Measurements from ENCODE around the gene MARK1.
"Not testable (repeated sequence)": the region's sequence is repeated elsewhere in the genome, so short reads cannot be mapped to it uniquely, and the experiment has no call there.

Gene MARK1

DNA sequence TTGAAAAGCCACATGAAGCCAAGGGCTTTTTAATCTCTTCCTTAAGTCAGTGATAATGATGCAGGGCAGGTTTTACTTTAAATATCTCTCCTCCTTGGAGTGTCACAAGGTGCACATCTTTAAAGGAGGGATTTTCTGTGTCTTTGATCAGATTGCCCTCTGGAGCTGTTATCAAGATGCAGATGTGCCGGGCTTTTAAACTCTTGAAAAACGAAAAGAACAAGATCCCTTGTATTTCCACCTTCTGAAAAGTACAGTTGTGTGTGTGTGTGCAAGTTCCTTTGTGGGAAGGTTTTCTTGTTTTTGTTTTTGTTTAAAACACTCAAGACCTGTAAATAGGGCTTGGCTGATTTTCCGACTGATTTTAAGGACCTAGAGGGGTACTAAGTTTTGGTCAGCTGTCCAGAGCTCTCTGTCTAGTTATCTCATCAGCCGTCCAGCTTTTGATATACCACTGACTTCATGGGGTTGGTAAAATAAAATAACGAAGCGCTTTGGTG, 1.6 kb downstream of the MARK1 start:
- no peak for DNase-seq (ENCODE audit: low read depth)

DNA sequence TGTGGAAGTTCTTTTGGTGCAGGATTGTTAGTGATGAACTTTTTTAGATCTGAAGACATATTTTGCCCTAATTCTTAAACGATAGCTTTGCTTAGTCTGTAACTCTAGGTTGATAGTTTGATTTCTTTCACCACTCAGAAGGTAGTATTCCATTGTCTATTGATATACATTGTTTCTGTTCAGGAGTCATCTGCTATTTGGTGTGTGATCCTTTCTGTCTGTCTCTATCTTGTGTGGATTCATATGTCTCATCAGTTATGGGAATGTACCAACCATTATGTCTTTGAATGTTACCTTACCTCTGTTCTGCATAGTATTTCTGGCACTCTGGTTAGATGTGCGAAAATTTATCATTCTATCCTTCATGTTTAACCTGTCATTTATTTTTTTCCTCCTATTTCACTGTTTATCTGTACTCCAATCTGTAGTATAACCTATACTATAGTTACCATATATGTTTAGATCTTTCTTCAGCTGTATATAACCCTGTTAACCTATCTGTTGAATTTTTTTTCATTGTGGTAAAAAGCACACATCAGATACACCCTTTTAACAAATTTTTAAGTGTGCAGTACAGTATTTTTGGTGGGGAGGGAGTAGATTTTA, 5.7 kb downstream of the MARK1 start:
- DNase-seq (ENCODE audit: low read depth), result no peak

DNA sequence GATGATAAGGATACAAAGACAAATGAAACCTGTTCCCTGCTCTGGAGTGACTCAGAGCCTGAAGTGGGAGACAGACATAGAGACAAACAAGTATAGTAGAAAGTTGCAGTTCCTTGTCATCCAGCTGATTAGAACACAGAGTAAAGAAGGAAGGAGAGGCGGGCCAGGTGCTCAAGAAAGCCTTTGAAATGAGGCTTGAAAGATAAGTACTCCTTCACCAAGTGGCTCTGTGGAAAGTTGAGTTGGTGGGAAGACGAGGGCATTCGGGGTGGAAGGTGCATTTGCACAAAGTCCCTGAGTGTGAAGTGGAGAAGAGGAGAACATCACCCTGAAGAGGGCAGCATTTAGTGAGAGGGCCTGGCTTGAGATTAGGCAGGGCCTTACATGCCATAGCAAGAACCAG, 17.0 kb downstream of the MARK1 start:
- DNase-seq (ENCODE audit: low read depth), result no peak

DNA sequence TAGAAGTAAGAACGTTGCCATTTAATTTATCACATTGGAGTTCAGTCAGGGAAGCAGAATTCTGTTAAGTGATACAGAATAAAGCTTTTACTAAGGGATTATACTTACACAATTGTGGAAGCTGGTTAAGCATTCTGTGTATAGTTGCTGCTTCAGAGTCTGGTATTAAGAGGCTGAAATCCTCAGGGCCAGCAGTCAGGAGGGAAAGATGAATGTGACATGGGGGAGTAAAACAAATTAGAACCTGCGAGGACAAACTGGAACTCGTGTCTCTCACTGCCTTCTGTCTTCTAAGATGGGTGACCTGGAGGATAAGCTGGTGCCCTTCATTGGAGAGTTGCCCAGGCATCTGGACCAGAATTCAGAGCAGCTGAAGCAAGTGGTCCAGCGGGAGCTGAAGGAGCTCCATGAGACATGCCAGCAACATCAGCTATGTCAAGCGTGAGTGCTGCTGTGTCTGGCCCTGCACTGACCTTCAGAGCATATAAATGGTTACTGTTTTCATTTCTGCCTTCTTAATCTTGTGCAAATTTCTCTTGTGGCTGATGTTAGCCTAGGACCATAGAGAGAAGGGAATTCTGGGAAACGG, 23.0 kb downstream of the MARK1 start:
- no peak for DNase-seq (ENCODE audit: low read depth)

DNA sequence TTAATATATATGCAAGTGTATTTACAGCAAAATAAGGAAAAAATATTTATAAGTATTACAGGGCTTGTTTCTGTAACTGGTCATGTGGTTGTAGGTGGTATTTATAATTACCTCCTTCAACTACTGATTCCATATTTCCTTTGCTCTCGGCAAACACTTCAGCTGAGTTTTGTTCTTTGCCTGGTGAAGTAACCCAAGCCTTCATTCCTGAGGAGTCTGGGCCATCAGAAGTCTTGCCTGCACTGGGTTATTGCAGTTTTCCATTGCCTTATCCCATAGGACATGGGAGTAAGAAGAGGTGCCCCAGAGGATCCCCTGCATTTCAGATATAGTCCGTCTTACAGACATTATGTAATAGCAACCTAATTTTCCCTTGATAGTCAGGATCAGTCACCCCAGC, 23.8 kb downstream of the MARK1 start:
- no peak for DNase-seq (ENCODE audit: low read depth)

DNA sequence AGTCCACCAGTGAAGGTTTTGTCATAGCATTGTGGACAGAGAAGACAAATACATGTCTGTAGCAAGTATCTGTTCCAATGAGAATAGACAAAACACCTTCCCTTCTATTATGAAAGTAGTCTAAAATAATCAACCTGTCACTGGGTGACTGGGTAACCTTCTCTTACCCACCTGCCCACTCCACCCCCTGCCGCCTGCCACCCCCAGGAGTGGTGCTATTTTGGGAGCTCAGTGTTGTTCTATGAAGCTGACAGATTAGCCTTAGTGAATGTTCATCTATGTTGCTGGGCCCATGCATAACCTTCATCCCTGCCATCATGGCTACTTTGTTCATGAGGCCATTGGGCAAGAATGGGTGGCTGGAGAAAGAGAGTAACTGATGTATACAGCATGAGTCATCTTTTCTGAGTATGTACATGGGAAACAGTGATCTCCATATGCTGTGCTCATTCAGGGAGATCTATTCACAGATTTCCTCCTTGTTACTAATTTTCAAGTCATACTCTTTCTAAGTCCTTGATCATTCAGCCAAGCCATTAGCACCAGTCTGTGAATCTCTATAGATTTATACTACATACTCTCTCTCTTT, 24.8 kb downstream of the MARK1 start:
- no peak for DNase-seq (ENCODE audit: low read depth)

DNA sequence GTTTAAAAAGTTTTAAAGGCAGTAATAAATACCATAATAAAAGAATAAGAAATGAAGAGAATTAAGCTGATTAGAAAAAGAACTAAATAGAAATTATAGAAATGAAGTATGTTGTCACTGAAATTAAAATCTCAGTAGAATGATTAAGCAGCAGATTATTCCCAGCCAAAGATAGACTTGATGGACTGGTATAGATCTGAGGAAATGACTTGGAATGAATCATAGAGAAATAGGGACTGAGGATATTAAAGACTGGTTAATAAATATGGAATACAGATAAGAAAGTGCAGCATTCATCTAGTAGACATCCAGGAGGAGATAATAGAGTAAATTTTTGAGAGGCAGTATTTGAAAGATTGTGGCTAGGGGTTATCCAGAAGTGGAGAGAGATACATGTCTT, 28.7 kb downstream of the MARK1 start:
- no peak for DNase-seq (ENCODE audit: low read depth)

DNA sequence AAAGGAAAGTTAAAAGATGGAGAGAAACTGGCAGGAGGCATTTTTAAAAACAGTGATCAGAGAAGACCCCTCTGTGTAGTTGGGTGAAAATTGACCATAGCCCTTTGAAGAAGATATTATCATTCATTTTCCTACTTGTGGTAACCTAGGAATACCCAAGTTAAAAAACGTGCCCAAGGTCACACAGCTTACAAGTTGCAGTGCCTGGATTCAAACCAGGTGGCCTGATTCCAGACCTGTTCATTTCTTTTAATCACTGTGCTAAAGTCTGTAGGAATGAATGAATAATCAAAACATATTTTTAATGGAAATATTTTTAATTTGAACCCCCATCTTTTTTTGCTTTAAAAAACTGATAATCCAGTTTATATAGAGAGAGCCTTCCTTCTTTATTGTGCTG, 35.6 kb downstream of the MARK1 start:
- no peak for DNase-seq (ENCODE audit: low read depth)

DNA sequence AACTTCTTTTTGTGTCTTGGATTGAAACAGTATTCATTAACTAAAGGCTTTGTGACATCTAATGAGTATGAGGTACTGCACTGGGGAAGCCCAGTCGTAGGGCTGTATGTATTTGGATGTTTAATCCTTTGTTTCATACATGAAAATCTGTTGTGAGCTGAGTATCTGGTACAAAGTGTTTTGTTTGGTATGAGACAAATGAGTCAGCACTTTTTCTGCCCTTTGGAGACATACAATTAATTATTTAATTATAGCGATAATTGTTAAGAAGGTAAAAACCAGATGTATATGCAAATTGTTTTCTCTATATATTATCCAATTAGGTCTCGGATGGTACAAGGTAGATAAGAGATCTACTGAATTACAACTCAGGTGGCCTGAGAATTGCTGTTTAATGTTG, 36.3 kb downstream of the MARK1 start:
- no peak for DNase-seq (ENCODE audit: low read depth)

DNA sequence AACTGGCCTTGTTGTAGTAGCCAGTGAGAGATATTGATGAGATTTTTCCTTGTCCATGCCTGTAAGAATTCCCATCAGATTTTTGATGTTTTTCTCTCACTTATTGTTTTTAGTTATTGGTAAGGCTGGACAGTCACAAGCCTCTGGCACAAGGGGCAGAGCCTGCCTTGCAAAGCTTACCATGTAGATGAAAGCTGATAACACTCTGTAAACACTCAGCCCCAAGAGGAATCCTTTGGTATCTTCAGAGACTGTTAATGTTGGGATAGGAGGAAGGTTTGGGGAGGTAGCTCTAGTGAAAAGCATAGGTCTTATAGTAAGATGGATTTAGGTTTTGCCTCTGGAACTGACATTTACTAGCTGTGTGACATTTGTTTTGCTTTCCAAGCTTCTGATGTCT, 37.7 kb downstream of the MARK1 start:
- DNase-seq (ENCODE audit: low read depth), result no peak

DNA sequence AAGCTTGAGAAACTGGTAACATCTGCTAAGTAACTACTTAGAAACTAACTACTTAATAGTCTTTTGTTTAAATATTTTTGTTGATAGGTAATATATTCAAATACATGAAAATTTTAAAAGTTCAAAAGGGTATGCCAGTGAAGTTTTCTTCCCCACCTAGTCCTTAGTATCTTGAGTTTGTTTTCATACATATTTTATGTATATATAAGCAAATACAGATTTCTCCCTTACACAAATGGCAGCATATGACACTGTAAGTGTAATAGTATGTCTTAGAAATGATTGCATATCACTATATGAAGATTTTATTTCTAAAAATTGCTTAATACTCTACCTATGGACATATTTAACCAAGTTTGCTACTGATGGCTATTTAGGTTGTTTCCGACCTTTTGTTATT, 38.9 kb downstream of the MARK1 start:
- DNase-seq (ENCODE audit: low read depth), result no peak

DNA sequence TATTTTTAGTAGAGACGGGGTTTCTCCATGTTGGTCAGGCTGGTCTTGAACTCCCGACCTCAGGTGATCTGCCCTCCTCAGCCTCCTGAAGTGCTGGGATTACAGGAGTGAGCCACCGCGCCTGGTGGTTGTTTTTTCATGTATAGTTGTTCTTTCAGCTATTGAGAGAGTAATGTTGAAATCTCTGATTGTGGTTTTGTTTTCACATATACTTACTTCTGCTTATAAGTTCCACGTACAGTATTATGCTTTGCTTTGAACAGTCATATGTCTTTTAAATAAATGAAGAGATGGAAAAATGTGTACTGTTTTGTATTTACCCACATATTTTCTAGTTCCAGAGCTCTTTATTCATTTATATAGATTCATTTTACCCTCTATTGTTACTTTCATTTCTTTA, 44.5 kb downstream of the MARK1 start:
- DNase-seq (ENCODE audit: low read depth), result no peak

DNA sequence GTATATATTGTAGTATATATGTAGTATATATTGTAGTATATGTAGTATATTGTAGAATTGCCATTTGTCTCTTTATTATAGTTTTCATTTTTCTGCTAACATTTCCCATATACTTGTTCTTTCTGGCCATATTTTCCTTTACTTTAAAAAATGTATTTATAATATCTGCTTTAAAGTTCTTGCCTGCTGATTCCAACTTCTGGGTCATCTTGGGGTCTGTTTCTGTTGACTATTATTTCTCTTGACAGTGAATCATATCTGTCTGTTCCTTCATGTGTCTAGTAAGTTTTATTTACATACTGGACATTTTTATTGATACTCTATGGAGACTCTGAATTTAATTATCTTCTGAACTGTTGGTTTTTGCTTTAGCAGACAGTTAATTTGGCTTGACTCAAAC, 45.9 kb downstream of the MARK1 start:
- DNase-seq (ENCODE audit: low read depth), result no peak

DNA sequence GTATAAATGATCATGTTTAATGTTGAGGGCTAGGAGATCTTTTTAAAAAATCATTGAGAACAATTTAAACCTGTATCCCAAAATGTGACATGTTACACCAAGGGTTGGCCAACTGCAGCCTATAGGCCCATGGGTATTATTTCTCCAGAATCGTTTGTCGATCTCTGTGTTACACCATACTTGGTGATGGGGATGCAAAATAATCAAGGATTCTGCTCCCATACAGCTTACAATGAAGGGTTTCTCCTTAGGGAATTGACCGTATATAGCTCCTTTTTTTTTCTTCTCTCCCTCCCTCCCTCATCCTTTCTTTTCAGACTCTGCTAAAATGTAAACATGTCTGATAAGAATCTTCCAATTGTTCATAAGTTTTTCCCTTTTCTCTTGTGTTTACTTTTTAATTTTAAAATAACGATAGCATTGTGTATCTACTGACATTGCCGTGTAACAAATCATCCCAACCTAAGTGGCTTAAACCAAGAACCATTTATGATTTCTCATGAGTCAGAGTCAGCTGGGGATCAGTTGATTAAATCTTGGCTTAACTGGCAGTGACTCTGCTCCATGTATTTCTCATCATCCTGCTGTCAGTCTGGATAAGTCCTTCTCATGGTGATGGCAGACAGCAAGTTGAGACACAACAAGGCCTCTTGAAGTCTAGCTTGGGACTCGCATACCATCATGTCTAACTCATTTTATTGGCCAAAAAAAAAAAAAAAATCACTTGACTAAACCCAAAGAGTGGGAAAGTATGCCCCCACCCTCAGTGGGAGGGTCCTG, 48.0 kb downstream of the MARK1 start:
- no peak for DNase-seq (ENCODE audit: low read depth)

DNA sequence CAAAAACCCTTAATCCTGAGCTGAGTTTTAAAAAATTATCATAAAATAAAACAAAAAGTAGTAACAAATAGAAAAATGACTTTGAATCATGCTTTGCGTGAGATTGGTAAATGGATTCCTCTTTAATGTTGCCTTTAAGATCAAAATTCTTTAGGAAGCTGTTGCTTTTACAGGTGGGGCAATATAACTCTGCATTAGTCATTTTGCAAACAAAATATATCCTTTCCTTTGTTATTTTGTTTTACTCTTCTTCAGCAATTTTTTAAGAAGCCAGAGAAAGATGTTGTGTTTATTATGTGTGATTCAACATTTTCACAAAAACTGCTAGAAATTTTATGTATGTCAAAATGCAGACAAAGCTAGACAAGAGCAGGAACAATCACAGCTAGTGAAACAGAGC, 50.0 kb downstream of the MARK1 start:
- no peak for DNase-seq (ENCODE audit: low read depth)

DNA sequence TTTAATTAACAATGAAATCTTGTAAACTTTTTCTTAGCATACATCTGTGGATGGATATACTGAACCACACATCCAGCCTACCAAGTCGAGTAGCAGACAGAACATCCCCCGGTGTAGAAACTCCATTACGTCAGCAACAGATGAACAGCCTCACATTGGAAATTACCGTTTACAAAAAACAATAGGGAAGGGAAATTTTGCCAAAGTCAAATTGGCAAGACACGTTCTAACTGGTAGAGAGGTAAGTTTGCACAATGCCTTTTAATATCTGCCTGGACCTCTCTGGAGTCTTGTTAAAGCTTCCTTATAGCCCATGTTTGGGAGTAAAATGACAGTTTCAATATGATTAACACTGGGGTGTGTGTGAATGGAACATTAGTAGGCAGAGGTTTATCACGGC, 51.4 kb downstream of the MARK1 start:
- no peak for DNase-seq (ENCODE audit: low read depth)

DNA sequence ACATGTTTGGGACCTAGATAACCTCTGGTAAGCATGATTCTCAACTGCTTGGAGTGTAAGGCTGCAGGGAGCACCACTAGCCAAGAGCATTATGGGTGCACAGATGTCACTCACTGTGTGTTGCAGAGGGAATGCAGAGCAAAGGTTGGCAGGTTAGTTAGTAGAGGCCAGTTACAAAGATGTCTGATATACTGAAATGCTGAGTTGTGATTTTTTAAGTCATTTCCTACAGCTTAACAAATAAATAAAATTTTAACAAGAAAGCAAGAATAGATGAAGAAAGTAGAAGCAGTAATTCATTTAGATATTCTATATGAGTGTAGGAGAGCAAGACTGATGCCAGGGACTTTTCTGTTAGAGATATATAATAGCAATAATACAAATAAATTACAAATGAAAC, 64.8 kb downstream of the MARK1 start:
- no peak for DNase-seq (ENCODE audit: low read depth)

DNA sequence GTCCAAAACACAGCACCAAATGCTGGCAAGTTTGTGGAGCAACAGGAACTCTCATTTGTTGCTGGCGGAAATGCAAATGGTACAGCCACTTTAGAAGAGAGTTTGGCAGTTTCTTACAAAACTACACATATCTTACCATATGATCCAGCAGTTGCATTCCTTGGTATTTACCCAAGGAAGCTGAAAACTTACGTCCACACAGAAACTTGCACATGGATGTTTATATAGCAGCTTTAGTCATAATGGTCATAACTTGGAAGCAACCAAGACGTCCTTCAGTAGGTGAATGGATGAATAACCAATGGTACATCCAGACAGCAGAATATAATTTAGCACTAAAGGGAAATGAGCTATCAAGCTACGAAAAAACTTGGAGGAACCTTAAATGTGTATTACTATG, 66.4 kb downstream of the MARK1 start:
- no peak for DNase-seq (ENCODE audit: low read depth)

DNA sequence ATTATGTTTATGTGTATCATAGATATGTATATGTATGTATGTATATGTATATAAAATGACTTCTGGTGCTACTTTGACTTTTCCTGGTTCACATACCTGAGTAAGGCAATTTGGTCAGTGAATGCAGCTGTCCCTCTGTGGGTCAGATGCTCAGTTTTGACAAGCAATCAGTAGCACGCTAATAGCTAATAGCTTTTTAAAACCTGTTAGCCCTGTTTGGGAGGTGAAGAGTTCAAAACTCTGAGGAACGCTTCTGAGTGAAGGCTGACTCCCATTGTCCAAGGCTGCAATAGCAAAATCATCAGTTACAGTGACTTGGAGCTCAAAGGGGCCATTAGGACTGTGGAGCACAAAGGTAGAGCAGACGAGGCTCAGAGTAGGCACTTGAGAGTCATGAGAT, 67.2 kb downstream of the MARK1 start:
- DNase-seq (ENCODE audit: low read depth), result no peak

DNA sequence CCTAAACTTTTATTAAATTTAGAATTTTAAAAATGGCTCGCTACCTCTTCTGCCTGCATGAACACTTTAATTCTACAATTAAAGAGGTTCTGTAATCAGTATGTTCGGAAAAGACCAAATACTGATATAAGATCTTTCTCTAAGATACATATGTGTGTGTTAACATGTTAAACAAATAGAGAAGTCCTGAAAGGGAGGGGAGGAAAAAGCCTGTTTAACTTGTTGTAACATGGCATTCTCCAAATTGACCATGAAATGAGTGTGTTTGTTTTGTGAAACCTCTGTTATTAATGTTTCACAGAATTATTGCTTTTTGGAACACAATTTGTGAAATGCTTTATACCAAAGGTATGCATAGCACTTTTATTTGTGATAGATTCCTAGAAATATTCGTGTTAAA, 77.0 kb downstream of the MARK1 start:
- DNase-seq (ENCODE audit: low read depth), result no peak

DNA sequence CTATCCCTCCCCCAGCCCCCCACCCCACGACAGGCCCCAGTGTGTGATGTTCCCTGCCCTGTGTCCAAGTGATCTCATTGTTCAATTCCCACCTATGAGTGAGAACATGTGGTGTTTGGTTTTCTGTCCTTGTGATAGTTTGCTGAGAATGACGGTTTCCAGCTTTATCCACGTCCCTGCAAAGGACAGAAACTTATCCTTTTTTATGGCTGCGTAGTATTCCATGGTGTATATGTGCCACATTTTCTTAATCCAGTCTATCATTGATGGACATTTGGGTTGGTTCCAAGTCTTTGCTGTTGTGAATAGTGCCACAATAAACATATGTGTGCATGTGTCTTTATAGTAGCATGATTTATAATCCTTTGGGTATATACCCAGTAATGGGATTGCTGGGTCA, 77.7 kb downstream of the MARK1 start:
- DNase-seq (ENCODE audit: low read depth), result not testable (repeated sequence)

DNA sequence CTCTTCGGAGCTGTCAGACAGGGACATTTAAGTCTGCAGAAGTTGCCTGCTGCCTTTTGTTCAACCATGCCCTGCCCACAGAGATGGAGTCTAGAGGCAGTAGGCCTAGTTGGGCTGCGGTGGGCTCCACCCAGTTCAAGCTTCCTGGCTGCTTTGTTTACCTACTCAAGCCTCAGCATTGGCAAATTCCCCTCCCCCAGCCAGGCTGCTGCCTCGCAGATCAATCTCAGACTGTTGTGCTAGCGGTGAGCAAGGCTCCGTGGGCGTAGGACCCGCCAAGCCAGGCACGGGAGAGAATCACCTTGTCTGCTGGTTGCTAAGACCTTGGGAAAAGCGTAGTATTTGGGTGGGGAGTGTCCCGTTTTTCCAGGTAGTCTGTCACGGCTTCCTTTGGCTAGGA, 83.2 kb downstream of the MARK1 start:
- not testable (repeated sequence) for DNase-seq (ENCODE audit: low read depth)

DNA sequence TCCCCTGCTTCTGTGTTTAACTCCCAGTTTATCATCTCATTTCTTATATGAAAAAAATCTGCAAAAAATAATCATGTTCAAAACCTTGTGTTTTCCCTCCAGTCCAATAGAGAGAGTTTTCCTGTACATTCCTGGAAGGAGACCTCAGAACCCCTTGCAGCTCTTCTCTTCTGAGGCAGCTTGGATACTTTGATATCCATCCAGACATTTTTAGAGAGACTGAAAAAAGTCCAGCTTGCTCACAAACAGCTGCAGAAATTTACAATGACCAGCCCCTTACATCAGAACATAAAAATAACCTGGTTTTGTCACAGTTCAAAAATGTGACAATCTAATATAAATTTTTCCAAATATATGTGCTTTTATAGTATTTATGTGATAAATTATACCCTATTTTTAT, 88.9 kb downstream of the MARK1 start:
- DNase-seq (ENCODE audit: low read depth), result no peak

Measured in stimulated activated CD8-positive, alpha-beta memory T cell treated with anti-CD3 and anti-CD28 coated beads, Interleukin-4, amount 100 ng/mL, for 24 hours (primary cell).